ENCODE data around the gene SPI1.

The SPI1 gene

DNA sequence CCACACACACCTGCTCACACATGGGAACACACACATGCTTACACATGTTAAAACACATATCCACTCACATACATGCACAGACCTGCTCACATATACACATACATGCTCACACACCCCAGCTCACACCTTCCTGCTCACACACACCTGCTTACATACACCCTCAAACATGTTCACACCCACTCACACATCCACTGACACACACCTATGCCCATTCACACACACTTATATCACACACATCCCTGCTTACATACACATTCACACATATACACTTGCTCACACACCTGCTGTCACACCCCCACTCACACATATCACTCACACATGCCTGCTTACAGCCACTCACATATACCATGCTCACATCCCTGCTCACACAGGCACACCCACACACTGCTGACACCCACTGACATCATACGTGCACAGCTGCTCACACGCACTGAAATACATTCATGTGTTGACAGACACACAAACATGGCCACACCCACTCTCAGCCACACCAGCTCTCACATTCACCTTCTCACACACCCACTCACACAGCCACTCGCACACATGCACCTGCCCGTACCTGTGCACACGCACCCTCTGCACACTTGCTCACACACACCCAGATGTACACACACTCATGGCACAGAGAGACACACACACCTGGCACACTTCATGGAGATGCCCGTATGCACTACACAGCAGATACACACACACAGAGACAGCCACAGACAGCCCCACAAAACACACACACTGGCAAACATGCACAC, 20.2 kb downstream of the SPI1 start:
- DNase-seq (ENCODE audit: low read depth), result no peak

DNA sequence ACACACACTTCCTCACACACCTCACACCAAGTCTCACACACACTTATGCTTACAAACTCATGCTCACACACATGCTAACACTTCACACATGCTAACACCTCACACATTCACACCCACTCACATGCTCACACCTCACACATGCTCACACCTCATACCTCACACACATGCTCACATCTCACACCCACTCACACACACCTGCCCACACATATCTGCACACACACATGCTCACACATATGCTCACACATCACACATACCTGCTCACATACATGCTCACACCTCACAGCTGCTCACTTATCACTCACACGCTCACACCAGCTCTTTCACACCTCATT, 21.4 kb downstream of the SPI1 start:
- no peak for DNase-seq (ENCODE audit: low read depth)

- no peak for DNase-seq (ENCODE audit: low read depth)
Measured at GRCh38 chr11:47356129-47356997, 22.0 kb downstream of the SPI1 start.

GRCh38 chr11:47355283-47356128, 22.8 kb downstream of the SPI1 start:
- DNase-seq (ENCODE audit: low read depth), result no peak

DNA sequence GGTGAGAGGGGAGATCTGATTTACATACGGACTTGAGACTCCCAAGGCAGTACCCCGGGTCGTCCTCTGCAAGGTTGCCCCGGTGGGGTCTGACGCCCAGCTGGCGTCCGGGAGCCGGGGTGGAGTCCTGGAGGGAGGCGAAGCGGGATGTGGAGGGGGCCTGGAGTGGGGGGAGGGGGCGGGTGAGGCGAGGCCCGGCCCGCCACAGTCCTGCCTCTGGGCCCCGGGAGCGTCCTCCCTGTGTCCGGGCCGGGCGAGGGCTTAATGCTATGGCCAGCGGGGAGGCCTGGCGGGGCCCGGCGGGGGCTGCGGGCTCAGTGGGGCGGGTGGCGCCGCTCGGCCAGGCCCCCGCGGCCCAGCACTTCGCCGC, 23.4 kb downstream of the SPI1 start:
- DNase-seq (ENCODE audit: low read depth), result no peak

DNA sequence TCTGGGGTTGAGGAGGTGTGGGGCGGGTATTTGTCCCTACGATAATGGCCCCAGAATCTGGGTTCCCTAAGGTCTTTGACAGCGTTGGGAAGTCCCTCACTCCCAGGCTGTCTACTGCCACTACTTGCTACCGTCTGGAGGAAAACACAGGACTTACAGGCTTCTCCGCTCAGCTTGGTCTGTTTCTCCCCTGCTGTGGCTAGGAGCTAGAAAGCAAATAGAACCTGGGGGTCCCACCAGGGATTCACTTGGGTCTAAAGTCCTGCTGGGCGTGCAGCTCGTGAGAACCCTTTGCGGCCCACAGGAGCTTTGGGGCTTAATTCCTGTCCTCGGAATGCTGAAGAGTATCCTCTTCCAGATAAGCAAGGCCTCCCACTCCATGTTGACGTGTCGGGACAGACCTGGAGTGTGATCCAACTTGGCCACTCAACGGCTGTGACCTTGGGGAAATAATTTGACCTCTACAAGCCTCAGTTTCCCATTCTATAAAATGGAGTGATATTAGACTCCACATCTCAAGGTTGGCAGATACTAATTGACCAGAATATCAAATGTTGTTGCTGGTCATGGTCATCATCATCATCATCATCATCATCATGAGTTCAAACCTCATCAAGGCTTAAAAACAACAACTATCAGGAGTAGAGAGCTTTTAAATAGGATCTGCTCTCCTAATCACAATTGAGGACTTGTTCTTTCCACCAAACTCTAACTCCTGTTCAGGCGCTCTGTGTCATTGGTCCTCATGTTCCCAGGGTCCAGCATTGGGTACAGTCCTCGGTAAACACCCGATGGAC, 24.2 kb downstream of the SPI1 start:
- DNase-seq (ENCODE audit: low read depth), result no peak

DNA sequence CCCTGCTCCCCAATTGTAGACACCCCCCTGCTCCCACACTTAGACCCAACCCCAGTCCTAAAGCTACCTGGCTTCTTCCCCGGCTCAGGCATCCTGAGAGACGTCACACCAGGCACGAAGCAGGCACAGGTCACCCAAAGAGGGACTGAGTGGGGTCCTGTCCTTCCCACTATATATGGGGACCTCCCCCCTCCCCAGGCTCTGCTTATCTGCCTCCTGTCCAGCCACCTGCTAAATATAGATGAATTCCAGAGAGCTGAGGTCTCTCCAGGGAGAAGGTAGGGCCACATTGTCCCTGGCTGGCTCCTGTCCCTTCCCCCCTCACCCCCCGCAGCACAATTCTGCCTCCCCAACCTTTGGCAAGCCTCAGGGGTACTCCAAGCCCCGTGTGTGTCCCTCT, 25.8 kb downstream of the SPI1 start, which contains the start of gene MYBPC3:
MYBPC3 (minus strand) TSS at position 147 of the 400 bp plus-strand sequence; CDS start at position 92, 55 bp downstream.
- no peak for DNase-seq (ENCODE audit: low read depth)

- no peak for DNase-seq (ENCODE audit: low read depth)
Measured at GRCh38 chr11:47351156-47352126, 26.9 kb downstream of the SPI1 start.

- no peak for DNase-seq (ENCODE audit: low read depth)
Measured at GRCh38 chr11:47350315-47350714, 28.0 kb downstream of the SPI1 start.

GRCh38 chr11:47349521-47350095, 28.7 kb downstream of the SPI1 start:
- DNase-seq (ENCODE audit: low read depth), result no peak

- no peak for DNase-seq (ENCODE audit: low read depth)
Measured at GRCh38 chr11:47348859-47349258, 29.5 kb downstream of the SPI1 start.

DNA sequence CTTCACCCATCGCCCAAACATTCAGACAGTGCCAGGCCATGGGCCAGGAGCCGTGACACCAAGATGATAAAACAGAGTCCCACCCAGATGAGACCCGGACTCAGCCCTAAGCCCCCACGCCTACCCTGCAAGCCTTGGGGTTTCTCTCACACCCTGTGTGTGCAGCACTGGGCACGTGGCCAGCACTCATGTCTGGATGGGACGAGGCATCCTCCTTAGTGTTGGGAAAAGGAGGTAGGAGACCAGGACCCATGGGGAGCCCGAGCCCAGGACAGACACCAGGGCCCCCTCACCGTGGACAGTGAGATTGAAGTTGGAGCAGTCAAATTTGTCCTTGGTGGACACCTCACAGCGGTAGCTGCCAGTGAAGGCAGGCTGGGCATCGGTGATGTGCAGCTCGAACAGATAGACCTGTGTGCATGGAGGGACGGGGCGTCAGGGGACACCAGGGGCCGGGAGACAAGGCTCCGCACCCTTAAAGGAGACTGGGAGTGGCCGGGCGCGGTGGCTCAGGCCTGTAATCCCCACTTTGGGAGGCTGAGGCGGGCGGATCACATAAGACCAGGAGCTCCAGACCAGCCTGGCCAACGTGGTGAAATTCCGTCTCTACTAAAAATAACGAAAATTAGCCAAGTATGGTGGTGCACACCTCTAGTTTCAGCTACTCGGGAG, 30.1 kb downstream of the SPI1 start:
- DNase-seq (ENCODE audit: low read depth), result no peak

DNA sequence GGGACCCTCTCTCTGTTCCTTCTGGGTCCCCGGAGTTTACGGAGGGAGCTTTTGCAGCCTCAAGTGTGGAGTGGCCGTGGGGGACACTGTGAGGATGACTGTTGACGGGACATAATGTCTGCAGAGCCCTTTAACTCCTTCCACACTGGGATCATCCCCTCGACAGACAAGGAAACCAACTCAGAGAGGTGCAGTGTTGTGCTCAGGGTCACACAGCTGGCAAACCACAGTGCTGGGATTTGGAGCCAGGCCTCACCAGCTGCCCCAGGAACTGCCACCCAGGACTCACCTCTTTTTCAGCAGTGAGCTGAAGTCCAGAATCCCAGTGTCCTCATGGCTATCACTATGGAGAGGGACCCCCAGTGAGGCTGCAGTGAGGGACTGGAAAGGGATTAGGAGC, 31.2 kb downstream of the SPI1 start:
- no peak for DNase-seq (ENCODE audit: low read depth)

GRCh38 chr11:47345890-47346563, 32.3 kb downstream of the SPI1 start:
- DNase-seq (ENCODE audit: low read depth), result no peak

GRCh38 chr11:47342854-47343253, 35.5 kb downstream of the SPI1 start:
- DNase-seq (ENCODE audit: low read depth), result no peak

GRCh38 chr11:47342036-47342803, 36.1 kb downstream of the SPI1 start:
- no peak for DNase-seq (ENCODE audit: low read depth)

- DNase-seq (ENCODE audit: low read depth), result no peak
Measured at GRCh38 chr11:47340980-47341775, 37.2 kb downstream of the SPI1 start.
